ENCODE data around the gene ANO1.
A peak's percentile ranks its signal among the peaks of the same experiment; 100 is the strongest.

ANO1 gene

GRCh38 chr11:70158757-70159389, 80.8 kb downstream of the ANO1 start:
- no peak overlapping the region for H3K4ac ChIP-seq (ENCODE audit: low read depth in 1 of 2, low read length in 2 of 2)
- peak overlapping the region in 1 of 2 experiments; percentile 44 for H3K14ac ChIP-seq (ENCODE audit: low read length in 2 of 2)
- H2BK12ac ChIP-seq (ENCODE audit: low read length in 2 of 2): no peak overlapping the region
- 90% methylated on average over 14 of the region's 14 CpGs for WGBS
- H2BK120ac ChIP-seq (ENCODE audit: low read depth, low read length): no peak overlapping the region
- H3K23ac ChIP-seq (ENCODE audit: low read length in 2 of 2): no peak overlapping the region
- no peak overlapping the region for H3K18ac ChIP-seq (ENCODE audit: low read depth in 1 of 2, low read length in 2 of 2)
- no peak for DNase-seq
- no peak overlapping the region for H2AFZ ChIP-seq (ENCODE audit: low read depth, low read length)
- H3K79me1 ChIP-seq (replicated peaks; ENCODE audit: low read length, poor library complexity, severe bottlenecking): no peaks in the 10 kb centered on the region
- no peaks in the 10 kb centered on the region for H3K36me3 ChIP-seq (ENCODE audit: control insufficient read depth in 1 of 2, insufficient read depth in 2 of 2, low read depth in 1 of 2, low read length in 2 of 2)
- no peak overlapping the region for H3K27ac ChIP-seq (ENCODE audit: low read length, poor library complexity, severe bottlenecking)
- peaks cover 2% of the 10 kb centered on the region for H3K4me1 ChIP-seq (ENCODE audit: control insufficient read depth, insufficient read depth, low read depth, low read length)
- H3K4me3 ChIP-seq (ENCODE audit: insufficient read depth in 1 of 2, low read depth in 1 of 2, low read length in 2 of 2): no peak overlapping the region
- H3K27me3 ChIP-seq (ENCODE audit: control insufficient read depth in 1 of 2, insufficient read depth in 1 of 2, low read length in 2 of 2): peaks cover 31 to 45% of the 10 kb centered on the region in 2 experiments
- H3K9me3 ChIP-seq (ENCODE audit: control insufficient read depth, low read length): no peaks in the 10 kb centered on the region
- no peak overlapping the region for H3K9ac ChIP-seq (ENCODE audit: low read length)
- H2BK15ac ChIP-seq (ENCODE audit: low read depth, poor library complexity, severe bottlenecking): no peak overlapping the region
- H2AK5ac ChIP-seq (ENCODE audit: low read length, severe bottlenecking): no peak overlapping the region
- H4K8ac ChIP-seq (ENCODE audit: low read length): no peak overlapping the region
- peak overlapping the region; percentile 67 for H4K91ac ChIP-seq (ENCODE audit: low read length)
- no peak overlapping the region for H3K4me2 ChIP-seq (ENCODE audit: low read length, poor library complexity, severe bottlenecking)
- no peak overlapping the region for H2BK5ac ChIP-seq (ENCODE audit: low read depth, low read length, poor library complexity, severe bottlenecking)

GRCh38 chr11:70159627-70160570, 81.8 kb downstream of the ANO1 start:
- H3K4ac ChIP-seq (ENCODE audit: low read depth in 1 of 2, low read length in 2 of 2): no peak overlapping the region
- no peaks in the 10 kb centered on the region for H3K36me3 ChIP-seq (ENCODE audit: control insufficient read depth in 1 of 2, insufficient read depth in 2 of 2, low read depth in 1 of 2, low read length in 2 of 2)
- no peak overlapping the region for H3K27ac ChIP-seq (ENCODE audit: low read length, poor library complexity, severe bottlenecking)
- no peak overlapping the region for H3K18ac ChIP-seq (ENCODE audit: low read depth in 1 of 2, low read length in 2 of 2)
- peak overlapping the region in 1 of 2 experiments; percentile 1 for H3K23ac ChIP-seq (ENCODE audit: low read length in 2 of 2)
- H2AFZ ChIP-seq (ENCODE audit: low read depth, low read length): no peak overlapping the region
- peaks cover 2% of the 10 kb centered on the region for H3K4me1 ChIP-seq (ENCODE audit: control insufficient read depth, insufficient read depth, low read depth, low read length)
- no peak overlapping the region for H3K4me3 ChIP-seq (ENCODE audit: insufficient read depth in 1 of 2, low read depth in 1 of 2, low read length in 2 of 2)
- H3K4me2 ChIP-seq (ENCODE audit: low read length, poor library complexity, severe bottlenecking): no peak overlapping the region
- 92% methylated on average over 22 of the region's 24 CpGs for whole genome bisulfite sequencing
- H3K14ac ChIP-seq (ENCODE audit: low read length in 2 of 2): no peak overlapping the region
- no peak for DNase-seq
- no peak overlapping the region for H2BK12ac ChIP-seq (ENCODE audit: low read length in 2 of 2)
- no peak overlapping the region for H4K8ac ChIP-seq (ENCODE audit: low read length)
- peaks cover 33 to 51% of the 10 kb centered on the region in 2 experiments for H3K27me3 ChIP-seq (ENCODE audit: control insufficient read depth in 1 of 2, insufficient read depth in 1 of 2, low read length in 2 of 2)
- no peak overlapping the region for H2BK120ac ChIP-seq (ENCODE audit: low read depth, low read length)
- H3K9ac ChIP-seq (ENCODE audit: low read length): no peak overlapping the region
- H4K91ac ChIP-seq (ENCODE audit: low read length): no peak overlapping the region
- no peaks in the 10 kb centered on the region for H3K9me3 ChIP-seq (ENCODE audit: control insufficient read depth, low read length)
- H2BK15ac ChIP-seq (ENCODE audit: low read depth, poor library complexity, severe bottlenecking): no peak overlapping the region
- no peaks in the 10 kb centered on the region for H3K79me1 ChIP-seq (replicated peaks; ENCODE audit: low read length, poor library complexity, severe bottlenecking)
- no peak overlapping the region for H2AK5ac ChIP-seq (ENCODE audit: low read length, severe bottlenecking)
- H2BK5ac ChIP-seq (ENCODE audit: low read depth, low read length, poor library complexity, severe bottlenecking): no peak overlapping the region

GRCh38 chr11:70161043-70161625, 83.0 kb downstream of the ANO1 start:
- Histone ChIP-seq H2BK15ac (ENCODE audit: low read depth, poor library complexity, severe bottlenecking) (no peak overlapping the region), H3K18ac (ENCODE audit: low read depth in 1 of 2, low read length in 2 of 2) (no peak overlapping the region), H3K4me2 (ENCODE audit: low read length, poor library complexity, severe bottlenecking) (no peak overlapping the region), H3K9ac (ENCODE audit: low read length) (no peak overlapping the region), H4K8ac (ENCODE audit: low read length) (no peak overlapping the region), H2BK120ac (ENCODE audit: low read depth, low read length) (no peak overlapping the region), H3K27ac (ENCODE audit: low read length, poor library complexity, severe bottlenecking) (no peak overlapping the region), H2BK12ac (ENCODE audit: low read length in 2 of 2) (no peak overlapping the region), H2AFZ (ENCODE audit: low read depth, low read length) (no peak overlapping the region), H3K79me1 (replicated peaks; ENCODE audit: low read length, poor library complexity, severe bottlenecking) (no peaks in the 10 kb centered on the region), H2BK5ac (ENCODE audit: low read depth, low read length, poor library complexity, severe bottlenecking) (no peak overlapping the region), H2AK5ac (ENCODE audit: low read length, severe bottlenecking) (no peak overlapping the region), H3K27me3 (ENCODE audit: control insufficient read depth in 1 of 2, insufficient read depth in 1 of 2, low read length in 2 of 2) (peaks cover 34 to 47% of the 10 kb centered on the region in 2 experiments), H3K4ac (ENCODE audit: low read depth in 1 of 2, low read length in 2 of 2) (no peak overlapping the region), H3K4me1 (ENCODE audit: control insufficient read depth, insufficient read depth, low read depth, low read length) (peaks cover 3% of the 10 kb centered on the region), H3K23ac (ENCODE audit: low read length in 2 of 2) (no peak overlapping the region), H3K14ac (ENCODE audit: low read length in 2 of 2) (no peak overlapping the region), H4K91ac (ENCODE audit: low read length) (no peak overlapping the region), H3K9me3 (ENCODE audit: control insufficient read depth, low read length) (no peaks in the 10 kb centered on the region), H3K36me3 (ENCODE audit: control insufficient read depth in 1 of 2, insufficient read depth in 2 of 2, low read depth in 1 of 2, low read length in 2 of 2) (no peaks in the 10 kb centered on the region), H3K4me3 (ENCODE audit: insufficient read depth in 1 of 2, low read depth in 1 of 2, low read length in 2 of 2) (no peak overlapping the region)
- 93% methylated on average over 17 of the region's 17 CpGs for WGBS
- no peak for DNase-seq

- Histone ChIP-seq H4K8ac (ENCODE audit: low read length) (no peak overlapping the region), H2BK15ac (ENCODE audit: low read depth, poor library complexity, severe bottlenecking) (no peak overlapping the region), H3K27ac (ENCODE audit: low read length, poor library complexity, severe bottlenecking) (no peak overlapping the region), H3K14ac (ENCODE audit: low read length in 2 of 2) (no peak overlapping the region), H3K4me3 (ENCODE audit: insufficient read depth in 1 of 2, low read depth in 1 of 2, low read length in 2 of 2) (no peak overlapping the region), H3K9me3 (ENCODE audit: control insufficient read depth, low read length) (no peaks in the 10 kb centered on the region), H2AFZ (ENCODE audit: low read depth, low read length) (no peak overlapping the region), H3K79me1 (replicated peaks; ENCODE audit: low read length, poor library complexity, severe bottlenecking) (no peaks in the 10 kb centered on the region), H2BK12ac (ENCODE audit: low read length in 2 of 2) (no peak overlapping the region), H2AK5ac (ENCODE audit: low read length, severe bottlenecking) (no peak overlapping the region), H3K27me3 (ENCODE audit: control insufficient read depth in 1 of 2, insufficient read depth in 1 of 2, low read length in 2 of 2) (peaks cover 47 to 51% of the 10 kb centered on the region in 2 experiments), H3K18ac (ENCODE audit: low read depth in 1 of 2, low read length in 2 of 2) (no peak overlapping the region), H4K91ac (ENCODE audit: low read length) (no peak overlapping the region), H3K4me2 (ENCODE audit: low read length, poor library complexity, severe bottlenecking) (no peak overlapping the region), H2BK5ac (ENCODE audit: low read depth, low read length, poor library complexity, severe bottlenecking) (no peak overlapping the region), H2BK120ac (ENCODE audit: low read depth, low read length) (no peak overlapping the region), H3K23ac (ENCODE audit: low read length in 2 of 2) (no peak overlapping the region), H3K4me1 (ENCODE audit: control insufficient read depth, insufficient read depth, low read depth, low read length) (peaks cover 2% of the 10 kb centered on the region), H3K36me3 (ENCODE audit: control insufficient read depth in 1 of 2, insufficient read depth in 2 of 2, low read depth in 1 of 2, low read length in 2 of 2) (no peaks in the 10 kb centered on the region), H3K9ac (ENCODE audit: low read length) (no peak overlapping the region), H3K4ac (ENCODE audit: low read depth in 1 of 2, low read length in 2 of 2) (no peak overlapping the region)
- DNase-seq: no peak
- WGBS: 92% methylated on average over 10 of the region's 10 CpGs
These were observed 86.6 kb downstream of the ANO1 start for GRCh38 chr11:70164705-70165104.

Measured in mesenchymal stem cell (in vitro differentiated cells and primary cell).